Measurements from ENCODE around the gene TNFSF8.

Gene TNFSF8

GRCh38 chr9:114855488-114855887 lies 74.9 kb downstream of the TNFSF8 start:
- H2AFZ ChIP-seq (ENCODE audit: low read length), result no peak overlapping the region
- TF ChIP-seq EZH2 (IDR thresholded peaks at IDR 0.05; ENCODE audit: borderline replicate concordance, low read length) (no peak), CTCF (IDR thresholded peaks at IDR 0.05; ENCODE audit: low read length) (no peak)
- H3K4me2 ChIP-seq (ENCODE audit: low read length), result no peak overlapping the region
- H3K9ac ChIP-seq (ENCODE audit: low read length), result no peak overlapping the region
- H3K9me3 ChIP-seq (ENCODE audit: low read length), result no peaks in the 10 kb centered on the region
- H3K79me2 ChIP-seq (ENCODE audit: insufficient read depth, low read length), result no peaks in the 10 kb centered on the region
- no peaks in the 10 kb centered on the region for H3K4me1 ChIP-seq (ENCODE audit: insufficient read depth, low read length, severe bottlenecking)
- H3K27ac ChIP-seq (ENCODE audit: low read depth, low read length, poor library complexity, severe bottlenecking), result no peak overlapping the region
- no peak overlapping the region for H3K4me3 ChIP-seq (ENCODE audit: low read depth, low read length, poor library complexity, severe bottlenecking)
- no peaks in the 10 kb centered on the region for H4K20me1 ChIP-seq (ENCODE audit: insufficient read depth, low read length)
- no peaks in the 10 kb centered on the region for H3F3A ChIP-seq (ENCODE audit: insufficient read depth, low read length)
- no peaks in the 10 kb centered on the region for H3K9me2 ChIP-seq (ENCODE audit: low read depth, low read length)
- no peaks in the 10 kb centered on the region for H3K27me3 ChIP-seq (ENCODE audit: insufficient read depth, low read length)
- H3K36me3 ChIP-seq (ENCODE audit: insufficient read depth, low read length), result no peaks in the 10 kb centered on the region

- no peak overlapping the region for H3K9ac ChIP-seq (ENCODE audit: low read length)
- H3F3A ChIP-seq (ENCODE audit: insufficient read depth, low read length), result no peaks in the 10 kb centered on the region
- no peak overlapping the region for H3K4me2 ChIP-seq (ENCODE audit: low read length)
- H3K36me3 ChIP-seq (ENCODE audit: insufficient read depth, low read length), result no peaks in the 10 kb centered on the region
- H2AFZ ChIP-seq (ENCODE audit: low read length), result no peak overlapping the region
- no peaks in the 10 kb centered on the region for H3K27me3 ChIP-seq (ENCODE audit: insufficient read depth, low read length)
- no peaks in the 10 kb centered on the region for H3K9me2 ChIP-seq (ENCODE audit: low read depth, low read length)
- H3K4me1 ChIP-seq (ENCODE audit: insufficient read depth, low read length, severe bottlenecking), result no peaks in the 10 kb centered on the region
- no peak overlapping the region for H3K4me3 ChIP-seq (ENCODE audit: low read depth, low read length, poor library complexity, severe bottlenecking)
- no peaks in the 10 kb centered on the region for H3K79me2 ChIP-seq (ENCODE audit: insufficient read depth, low read length)
- H3K27ac ChIP-seq (ENCODE audit: low read depth, low read length, poor library complexity, severe bottlenecking), result no peak overlapping the region
- H3K9me3 ChIP-seq (ENCODE audit: low read length), result no peaks in the 10 kb centered on the region
- TF ChIP-seq CTCF (IDR thresholded peaks at IDR 0.05; ENCODE audit: low read length) (no peak), EZH2 (IDR thresholded peaks at IDR 0.05; ENCODE audit: borderline replicate concordance, low read length) (no peak)
- no peaks in the 10 kb centered on the region for H4K20me1 ChIP-seq (ENCODE audit: insufficient read depth, low read length)
Observed at GRCh38 chr9:114854736-114855355, 75.5 kb downstream of the TNFSF8 start.

GRCh38 chr9:114853071-114853855 lies 77.1 kb downstream of the TNFSF8 start:
- Histone ChIP-seq H2AFZ (ENCODE audit: low read length) (no peak overlapping the region), H3K4me2 (ENCODE audit: low read length) (no peak overlapping the region), H3K9ac (ENCODE audit: low read length) (no peak overlapping the region), H3F3A (ENCODE audit: insufficient read depth, low read length) (no peaks in the 10 kb centered on the region), H3K4me1 (ENCODE audit: insufficient read depth, low read length, severe bottlenecking) (no peaks in the 10 kb centered on the region), H3K9me3 (ENCODE audit: low read length) (no peaks in the 10 kb centered on the region), H4K20me1 (ENCODE audit: insufficient read depth, low read length) (no peaks in the 10 kb centered on the region), H3K79me2 (ENCODE audit: insufficient read depth, low read length) (no peaks in the 10 kb centered on the region), H3K36me3 (ENCODE audit: insufficient read depth, low read length) (no peaks in the 10 kb centered on the region), H3K9me2 (ENCODE audit: low read depth, low read length) (no peaks in the 10 kb centered on the region), H3K27me3 (ENCODE audit: insufficient read depth, low read length) (no peaks in the 10 kb centered on the region), H3K4me3 (ENCODE audit: low read depth, low read length, poor library complexity, severe bottlenecking) (no peak overlapping the region), H3K27ac (ENCODE audit: low read depth, low read length, poor library complexity, severe bottlenecking) (no peak overlapping the region)
- no peak for TF ChIP-seq EZH2 (IDR thresholded peaks at IDR 0.05; ENCODE audit: borderline replicate concordance, low read length)
- TF ChIP-seq CTCF (IDR thresholded peaks at IDR 0.05; ENCODE audit: low read length), result no peak

All from OCI-LY1 (cell line).